ENCODE results near the gene BMP7.
"Not testable (repeated sequence)": the region's sequence is repeated elsewhere in the genome, so short reads cannot be mapped to it uniquely, and the experiment has no call there.

The BMP7 gene

DNA sequence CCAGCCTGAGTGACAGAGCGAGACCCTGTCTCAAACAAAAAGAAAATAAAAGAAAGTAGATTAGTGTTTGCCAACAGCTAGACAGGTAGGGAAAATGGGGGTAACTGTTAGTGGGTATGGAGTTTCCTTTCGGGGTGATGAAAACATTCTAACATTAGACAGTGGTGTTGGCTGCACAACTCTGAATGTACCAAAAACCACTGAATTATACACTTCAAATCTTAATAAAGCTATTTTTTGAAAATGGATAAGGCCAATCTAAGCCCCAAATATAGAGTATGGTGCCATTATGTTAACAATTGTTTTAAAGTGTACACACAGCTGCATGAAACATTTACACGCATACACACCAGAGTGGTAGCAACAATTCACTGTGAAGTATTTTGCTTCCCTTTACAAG is 57.0 kb downstream of the BMP7 start:
- DNase-seq, result no peak

DNA sequence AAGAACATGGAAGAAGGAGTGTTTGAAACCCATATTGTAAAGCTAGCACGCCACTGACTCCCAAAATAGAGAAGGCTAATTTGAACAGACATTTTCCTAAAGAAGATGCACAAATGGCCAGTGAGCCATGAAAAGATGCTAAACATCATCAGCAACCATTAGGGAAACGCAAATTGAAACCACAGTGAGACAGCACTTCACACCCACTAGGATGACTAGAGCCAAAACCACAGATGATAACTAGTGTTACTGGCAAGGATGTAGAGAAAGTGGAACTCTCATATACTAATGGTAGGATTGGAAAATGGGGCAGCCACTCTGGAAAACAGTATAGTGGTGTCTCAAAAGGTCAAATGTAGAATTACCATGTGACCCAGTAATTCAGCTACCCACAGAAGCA is 58.2 kb downstream of the BMP7 start:
- DNase-seq, result no peak

DNA sequence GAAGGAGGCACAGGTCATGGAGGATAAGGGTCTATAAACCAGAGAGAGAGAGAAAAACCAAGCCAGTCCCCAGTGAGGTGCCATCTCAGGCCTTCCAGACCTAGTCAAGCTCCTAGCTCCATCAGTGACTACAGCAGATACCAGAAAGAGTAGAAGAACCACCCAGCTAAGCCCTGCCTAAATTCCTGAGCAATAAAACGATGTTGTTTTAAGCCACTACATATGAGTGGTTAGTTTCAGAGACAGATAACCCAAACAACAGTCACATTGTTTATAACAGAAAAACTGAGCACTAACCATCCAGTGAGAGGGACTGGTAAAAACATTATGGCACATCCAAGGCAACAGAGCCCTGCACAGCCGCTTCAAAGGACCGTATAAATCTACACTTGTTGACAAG is 59.2 kb downstream of the BMP7 start:
- no peak for DNase-seq

DNA sequence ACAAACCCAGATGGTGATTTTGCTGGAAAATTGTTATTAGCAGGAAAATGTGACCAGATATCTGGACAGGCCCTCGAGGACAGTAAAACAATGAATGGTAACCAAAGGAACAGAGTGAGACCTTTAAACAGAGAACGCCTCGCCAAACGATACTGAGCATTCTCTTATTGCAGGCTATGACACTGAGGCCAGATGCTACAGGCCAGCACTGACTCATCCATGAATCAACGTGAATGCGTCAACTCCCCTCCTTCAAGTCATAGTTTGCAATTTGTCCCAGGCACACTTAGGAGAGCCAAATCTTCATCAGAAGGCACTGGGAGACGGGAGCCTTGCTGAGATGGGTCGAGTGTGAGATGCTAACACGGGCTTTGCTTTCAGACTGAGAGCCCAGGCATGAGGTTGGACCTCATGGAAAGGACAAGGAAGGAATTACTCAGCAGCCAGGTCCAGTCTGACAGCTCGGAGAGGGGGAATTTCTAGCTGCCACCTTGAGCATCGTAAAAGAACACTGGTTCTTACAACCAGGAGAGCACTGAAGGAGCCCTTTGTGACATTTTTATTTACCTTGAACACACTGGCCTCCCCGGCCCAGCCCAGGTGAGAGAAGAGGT is 60.7 kb downstream of the BMP7 start:
- no peak for DNase-seq

- no peak for DNase-seq
These were observed 62.5 kb downstream of the BMP7 start for GRCh38 chr20:57203986-57204385.

- no peak for DNase-seq
These were observed 63.2 kb downstream of the BMP7 start for GRCh38 chr20:57203204-57203603.

GRCh38 chr20:57202309-57202708 is 64.1 kb downstream of the BMP7 start:
- no peak for DNase-seq

DNA sequence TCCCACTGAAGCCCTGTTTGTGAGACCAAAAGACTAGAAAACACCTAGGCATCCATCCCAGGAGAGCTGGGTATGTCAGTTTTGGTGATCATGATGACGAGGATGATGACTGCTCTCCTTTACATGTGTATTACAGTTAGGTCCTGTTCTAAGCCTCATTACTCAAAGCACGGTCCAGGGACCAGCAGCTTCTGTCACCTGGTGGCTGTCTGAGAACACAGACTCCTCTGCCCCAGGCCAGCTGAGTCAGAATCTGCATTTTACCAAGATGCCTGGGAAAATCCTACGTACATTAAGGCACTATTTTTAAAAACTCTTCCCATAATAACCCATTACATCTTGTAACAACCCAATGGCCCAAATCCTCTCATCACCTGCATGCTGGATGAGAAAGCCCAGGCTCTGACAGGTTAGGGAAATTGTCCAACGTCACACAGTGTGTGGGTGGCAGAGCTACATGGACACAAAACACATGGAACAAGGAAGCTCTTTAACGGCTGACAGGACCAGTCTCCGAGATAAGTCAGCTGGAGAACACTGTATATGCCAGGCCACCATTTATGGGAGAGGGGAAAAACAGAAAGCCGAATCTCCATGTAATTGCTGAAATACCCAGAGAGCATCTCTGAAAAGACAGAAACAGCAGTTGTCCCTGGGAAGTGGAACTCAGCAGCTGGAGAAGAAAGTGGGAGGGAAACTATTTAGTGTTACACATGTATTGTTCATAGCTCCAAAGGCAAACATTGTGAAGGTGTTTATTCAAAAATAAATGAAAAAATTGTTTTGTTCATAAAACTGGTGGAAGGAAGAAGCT is 65.4 kb downstream of the BMP7 start:
- DNase-seq, result no peak

DNA sequence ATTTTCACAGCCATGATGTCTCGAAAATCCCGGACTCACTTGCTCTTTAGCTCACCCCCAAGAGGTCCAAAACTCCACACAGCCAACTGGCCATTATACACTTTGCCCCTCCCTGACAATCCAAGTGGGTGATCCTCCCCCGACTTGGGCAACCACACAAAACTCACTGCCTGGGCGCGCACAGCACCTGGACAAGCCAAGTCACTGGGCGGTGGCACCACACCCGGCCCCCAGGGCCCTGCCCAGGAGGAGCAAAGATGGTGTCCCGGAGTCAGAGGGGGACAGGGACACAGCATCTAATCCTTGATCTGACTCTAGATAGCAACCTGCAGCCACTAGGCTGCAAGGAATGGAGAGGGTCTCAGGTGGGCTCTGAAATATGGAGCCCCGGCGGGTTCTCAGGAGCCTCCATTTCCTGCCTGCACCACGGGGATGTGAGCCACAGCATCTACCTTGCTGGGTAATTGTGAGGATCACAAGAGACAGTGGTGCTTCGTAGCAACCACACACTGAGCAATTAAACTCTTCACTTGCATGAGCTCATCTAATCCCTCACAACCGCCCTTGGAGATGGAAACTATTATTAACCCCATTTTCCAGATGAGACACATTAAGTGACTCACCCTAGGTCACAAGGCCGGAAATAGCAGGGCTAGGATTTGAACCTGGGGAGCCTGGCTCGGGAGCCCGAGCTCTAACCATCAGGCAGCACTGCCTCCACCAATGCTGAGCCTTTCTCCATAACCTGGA is 66.6 kb downstream of the BMP7 start:
- DNase-seq, result no peak

- DNase-seq, result no peak
These were observed 68.0 kb downstream of the BMP7 start for GRCh38 chr20:57198132-57199072.

DNA sequence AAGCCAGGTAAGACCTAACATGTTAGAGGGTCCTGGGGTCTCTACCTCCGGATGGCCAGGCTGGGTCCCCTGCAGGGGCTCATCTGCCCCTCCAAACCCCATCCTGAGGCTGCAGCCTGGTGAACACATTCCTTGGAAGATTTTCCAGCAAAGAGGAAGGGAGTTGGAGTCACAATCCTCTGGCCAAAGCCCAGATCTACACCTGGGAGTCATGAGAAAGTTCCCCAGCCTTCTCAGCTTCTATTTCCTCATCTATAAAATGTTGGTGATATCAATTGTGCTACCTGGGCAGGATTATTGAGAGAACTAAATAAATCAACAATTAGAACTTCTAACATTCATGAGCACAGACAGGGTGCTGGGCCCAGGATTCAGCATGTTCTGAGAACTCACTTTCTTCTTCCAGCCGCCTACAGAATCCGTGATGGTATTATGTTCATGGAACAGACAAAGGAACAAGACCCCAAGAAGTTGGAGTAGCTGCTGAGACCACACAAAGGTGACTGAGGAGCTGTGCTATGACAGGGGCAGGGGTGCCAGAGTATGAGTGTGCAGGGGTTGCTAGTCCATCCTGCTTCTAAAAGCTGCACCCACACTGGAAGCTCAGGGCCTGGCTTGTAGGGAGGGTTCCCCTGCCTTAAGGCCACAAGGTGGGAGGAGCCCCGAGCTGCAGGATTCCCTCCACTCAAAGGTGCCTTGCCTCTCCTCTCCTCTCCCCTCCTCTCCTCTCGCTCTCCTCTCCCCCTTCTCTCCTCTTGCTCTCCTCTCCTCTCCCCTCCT is 68.9 kb downstream of the BMP7 start:
- no peak for DNase-seq

DNA sequence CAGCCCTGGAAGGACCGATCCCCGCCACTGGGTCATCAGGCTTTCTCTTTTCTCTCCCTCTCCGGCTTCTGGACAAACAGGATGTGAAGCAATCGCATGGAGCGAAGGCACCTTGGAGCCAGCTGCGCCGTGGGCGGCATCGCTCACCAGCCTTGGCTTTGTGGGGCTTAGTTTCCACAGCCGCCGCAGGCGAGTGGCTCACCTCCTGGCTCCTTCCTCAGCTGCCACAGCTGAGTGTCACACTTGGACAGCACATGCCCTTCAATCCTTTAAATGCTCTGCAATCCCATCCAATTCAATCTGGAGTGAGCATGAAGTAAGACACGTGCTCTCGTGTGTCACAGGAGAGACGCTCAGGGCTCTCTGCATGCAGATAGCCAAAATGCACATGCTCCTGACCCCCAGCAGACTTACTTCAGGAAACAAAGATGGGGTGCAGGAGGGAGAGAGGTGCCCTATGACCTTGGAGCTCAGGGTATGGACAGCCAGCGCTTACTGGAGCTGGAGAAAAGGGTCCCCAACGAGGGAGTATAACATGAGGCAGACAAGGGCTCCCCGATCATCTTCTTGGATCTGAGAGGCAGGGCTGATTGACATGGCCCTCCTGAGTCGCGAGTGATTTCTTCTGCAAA is 70.9 kb downstream of the BMP7 start:
- DNase-seq, result no peak

GRCh38 chr20:57195023-57195422 is 71.4 kb downstream of the BMP7 start:
- DNase-seq, result no peak

GRCh38 chr20:57194154-57194553 is 72.3 kb downstream of the BMP7 start:
- DNase-seq, result no peak

DNA sequence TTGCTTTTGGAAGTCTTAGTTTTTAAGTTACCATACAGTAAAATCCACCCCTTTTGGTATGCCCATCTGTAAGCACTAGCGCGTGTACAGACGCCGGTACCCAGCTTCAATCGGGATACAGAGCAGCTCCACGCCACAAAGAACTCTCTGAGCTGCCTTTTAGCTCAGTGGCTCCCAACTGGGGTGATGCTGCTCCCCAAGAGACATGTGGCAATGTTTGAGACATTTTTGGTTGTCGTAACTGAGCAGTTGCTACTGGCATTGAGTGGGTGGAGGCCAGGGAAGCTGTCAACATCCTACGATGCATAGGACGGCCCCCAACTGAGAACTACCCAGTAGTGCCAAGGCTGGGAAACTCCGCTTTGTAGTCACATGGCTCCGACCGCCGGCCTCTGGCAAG is 73.3 kb downstream of the BMP7 start:
- no peak for DNase-seq

DNA sequence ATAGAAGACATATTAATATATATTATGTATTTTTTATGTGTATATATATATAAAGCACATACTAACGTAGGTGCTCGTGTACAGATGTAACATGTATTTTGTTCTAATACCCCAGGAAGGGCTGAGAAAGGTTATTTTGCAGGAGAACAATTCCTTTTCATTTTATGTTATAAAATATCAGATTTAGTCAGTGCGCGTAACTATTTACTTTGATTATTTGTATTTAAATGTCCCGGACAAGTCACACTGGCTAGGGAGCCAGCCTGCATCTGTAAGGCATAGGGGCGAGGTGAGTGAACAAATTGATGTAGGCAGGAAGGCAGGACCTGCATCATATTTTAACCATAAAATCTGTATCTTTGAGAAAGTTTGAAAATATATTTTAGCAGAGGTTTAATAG is 74.1 kb downstream of the BMP7 start:
- DNase-seq, result no peak

DNA sequence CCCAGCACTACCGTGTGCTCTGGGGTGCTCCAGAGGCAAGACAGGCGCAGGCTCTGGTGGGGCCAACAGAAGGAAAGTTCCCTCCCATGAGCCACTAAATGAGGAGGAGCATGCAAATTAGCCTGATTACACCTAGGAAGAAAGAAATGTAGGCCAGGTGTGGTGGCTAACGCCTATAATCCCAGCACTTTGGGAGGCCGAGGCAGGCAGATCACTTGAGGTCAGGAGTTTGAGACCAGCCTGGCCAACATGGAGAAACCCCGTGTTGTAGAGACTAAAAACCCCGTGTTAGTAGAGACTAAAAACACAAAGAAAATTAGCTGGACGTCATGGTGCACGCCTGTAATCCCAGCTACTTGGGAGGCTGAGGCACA is 75.2 kb downstream of the BMP7 start:
- not testable (repeated sequence) for DNase-seq

GRCh38 chr20:57190536-57191264 is 75.7 kb downstream of the BMP7 start:
- no peak for DNase-seq

GRCh38 chr20:57189713-57190112 is 76.7 kb downstream of the BMP7 start:
- DNase-seq, result no peak

GRCh38 chr20:57188576-57189079 is 77.8 kb downstream of the BMP7 start:
- no peak for DNase-seq

DNA sequence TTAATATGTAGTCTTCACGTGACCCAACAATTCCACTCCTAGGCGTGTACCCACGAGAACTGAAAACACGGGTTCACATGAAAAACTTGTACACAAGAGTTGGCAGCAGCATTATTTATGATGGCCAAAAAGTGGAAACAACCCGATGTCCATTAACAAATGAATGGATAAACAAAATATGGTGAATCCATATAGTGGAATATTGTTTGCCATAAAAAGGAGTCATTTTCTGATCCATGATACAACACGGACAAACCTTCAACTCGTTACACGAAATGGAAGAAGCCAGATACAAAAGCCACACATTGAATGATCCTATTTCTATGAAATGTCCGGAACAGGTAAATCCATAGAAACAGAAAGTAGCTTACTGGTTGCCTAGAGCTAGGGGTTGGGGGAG is 78.4 kb downstream of the BMP7 start:
- DNase-seq, result no peak

Measured in NCI-H146 (cell line).